ENCODE results near the gene CDCA8.

GRCh38 chr1:37656026-37656425, 36.3 kb upstream of the CDCA8 start:
- TF ChIP-seq CTCF (IDR thresholded peaks at IDR 0.05) (no peak), POLR2A (IDR thresholded peaks at IDR 0.05) (no peak)

Measured in Peyer's patch (tissue), 4 donors.